Ishikawa (cell line): Measurements from ENCODE around the gene FN3KRP.

Experiments used
- CEBPB ChIP-seq: IDR thresholded peaks from 2 replicates; pipeline ENCODE4 v1.6.1; 2012
- CREB1 ChIP-seq: IDR thresholded peaks from 2 replicates; pipeline ENCODE4 v1.6.1; 2012; ENCODE audit warnings: low read depth
- EGR1 ChIP-seq: IDR thresholded peaks from 2 replicates; pipeline ENCODE4 v1.6.1; 2012
- EP300 ChIP-seq: IDR thresholded peaks from 2 replicates; pipeline ENCODE4 v1.6.1; 2012; ENCODE audit warnings: borderline replicate concordance
- FOXM1 ChIP-seq: IDR thresholded peaks from 2 replicates; pipeline ENCODE4 v1.6.1; 2012; ENCODE audit warnings: low read depth, borderline replicate concordance
- NFIC ChIP-seq: IDR thresholded peaks from 2 replicates; pipeline ENCODE4 v1.6.1; 2012
- RAD21 ChIP-seq: IDR thresholded peaks from 2 replicates; pipeline ENCODE4 v1.6.1; 2012; ENCODE audit warnings: low read depth
- TAF1 ChIP-seq: IDR thresholded peaks from 2 replicates; pipeline ENCODE4 v1.6.1; 2012; ENCODE audit warnings: low read depth, mild to moderate bottlenecking
- TCF12 ChIP-seq: IDR thresholded peaks from 2 replicates; pipeline ENCODE4 v1.6.1; 2012; ENCODE audit warnings: low read depth
- TEAD4 ChIP-seq: IDR thresholded peaks from 2 replicates; pipeline ENCODE4 v1.6.1; 2012
- YY1 ChIP-seq: IDR thresholded peaks from 2 replicates; pipeline ENCODE4 v1.6.1; 2012; ENCODE audit warnings: low read depth
- ZBTB7A ChIP-seq: IDR thresholded peaks from 2 replicates; pipeline ENCODE4 v1.6.1; 2012; ENCODE audit warnings: low read depth
- TF ChIP-seq, protein P1 (sequence below): IDR thresholded peaks from 2 replicates; pipeline ENCODE4 v1.6.1; 2012; ENCODE audit warnings: low read depth, mild to moderate bottlenecking
- TF ChIP-seq, protein P2 (sequence below): IDR thresholded peaks from 2 replicates; pipeline ENCODE4 v1.6.1; 2012
- TF ChIP-seq, protein P3 (sequence below): IDR thresholded peaks from 2 replicates; pipeline ENCODE4 v1.6.1; 2012

The FN3KRP gene

DNA sequence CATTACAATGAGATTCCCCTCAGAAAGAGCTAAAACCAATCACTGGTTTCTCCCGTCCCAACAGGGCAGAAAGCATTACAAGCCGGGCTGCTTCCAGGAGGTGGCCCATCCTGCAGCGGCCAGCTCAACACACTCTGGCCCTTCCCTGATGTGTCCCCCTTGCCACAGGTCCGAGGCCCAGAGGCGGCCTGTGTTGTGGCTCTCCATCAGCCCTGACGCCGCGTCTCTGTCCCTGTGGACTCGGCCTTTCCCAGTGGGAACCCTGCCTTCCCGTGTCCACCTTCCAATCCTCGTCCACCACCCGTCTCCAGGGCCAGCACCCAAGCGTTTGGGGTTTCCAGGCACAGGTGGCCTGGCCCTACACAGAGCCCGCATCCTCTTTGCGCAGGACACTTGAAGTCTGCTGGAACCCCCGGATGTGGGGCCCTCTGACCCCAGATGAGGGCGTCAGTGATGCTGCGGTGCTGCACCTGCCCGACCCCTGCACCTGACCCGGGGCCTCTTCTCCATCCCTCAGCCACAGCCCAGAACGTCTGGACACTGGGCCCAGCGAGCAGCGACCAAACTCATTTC lies 39.1 kb upstream of the FN3KRP start:
- TF ChIP-seq, protein P1, sequence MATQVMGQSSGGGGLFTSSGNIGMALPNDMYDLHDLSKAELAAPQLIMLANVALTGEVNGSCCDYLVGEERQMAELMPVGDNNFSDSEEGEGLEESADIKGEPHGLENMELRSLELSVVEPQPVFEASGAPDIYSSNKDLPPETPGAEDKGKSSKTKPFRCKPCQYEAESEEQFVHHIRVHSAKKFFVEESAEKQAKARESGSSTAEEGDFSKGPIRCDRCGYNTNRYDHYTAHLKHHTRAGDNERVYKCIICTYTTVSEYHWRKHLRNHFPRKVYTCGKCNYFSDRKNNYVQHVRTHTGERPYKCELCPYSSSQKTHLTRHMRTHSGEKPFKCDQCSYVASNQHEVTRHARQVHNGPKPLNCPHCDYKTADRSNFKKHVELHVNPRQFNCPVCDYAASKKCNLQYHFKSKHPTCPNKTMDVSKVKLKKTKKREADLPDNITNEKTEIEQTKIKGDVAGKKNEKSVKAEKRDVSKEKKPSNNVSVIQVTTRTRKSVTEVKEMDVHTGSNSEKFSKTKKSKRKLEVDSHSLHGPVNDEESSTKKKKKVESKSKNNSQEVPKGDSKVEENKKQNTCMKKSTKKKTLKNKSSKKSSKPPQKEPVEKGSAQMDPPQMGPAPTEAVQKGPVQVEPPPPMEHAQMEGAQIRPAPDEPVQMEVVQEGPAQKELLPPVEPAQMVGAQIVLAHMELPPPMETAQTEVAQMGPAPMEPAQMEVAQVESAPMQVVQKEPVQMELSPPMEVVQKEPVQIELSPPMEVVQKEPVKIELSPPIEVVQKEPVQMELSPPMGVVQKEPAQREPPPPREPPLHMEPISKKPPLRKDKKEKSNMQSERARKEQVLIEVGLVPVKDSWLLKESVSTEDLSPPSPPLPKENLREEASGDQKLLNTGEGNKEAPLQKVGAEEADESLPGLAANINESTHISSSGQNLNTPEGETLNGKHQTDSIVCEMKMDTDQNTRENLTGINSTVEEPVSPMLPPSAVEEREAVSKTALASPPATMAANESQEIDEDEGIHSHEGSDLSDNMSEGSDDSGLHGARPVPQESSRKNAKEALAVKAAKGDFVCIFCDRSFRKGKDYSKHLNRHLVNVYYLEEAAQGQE, result no peak
- TF ChIP-seq, protein P2, sequence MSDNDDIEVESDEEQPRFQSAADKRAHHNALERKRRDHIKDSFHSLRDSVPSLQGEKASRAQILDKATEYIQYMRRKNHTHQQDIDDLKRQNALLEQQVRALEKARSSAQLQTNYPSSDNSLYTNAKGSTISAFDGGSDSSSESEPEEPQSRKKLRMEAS, result no peak
- TF ChIP-seq YY1 (no peak), CREB1 (no peak), CEBPB (no peak), TCF12 (no peak), TAF1 (no peak), TEAD4 (no peak), ZBTB7A (no peak), EP300 (no peak)

DNA sequence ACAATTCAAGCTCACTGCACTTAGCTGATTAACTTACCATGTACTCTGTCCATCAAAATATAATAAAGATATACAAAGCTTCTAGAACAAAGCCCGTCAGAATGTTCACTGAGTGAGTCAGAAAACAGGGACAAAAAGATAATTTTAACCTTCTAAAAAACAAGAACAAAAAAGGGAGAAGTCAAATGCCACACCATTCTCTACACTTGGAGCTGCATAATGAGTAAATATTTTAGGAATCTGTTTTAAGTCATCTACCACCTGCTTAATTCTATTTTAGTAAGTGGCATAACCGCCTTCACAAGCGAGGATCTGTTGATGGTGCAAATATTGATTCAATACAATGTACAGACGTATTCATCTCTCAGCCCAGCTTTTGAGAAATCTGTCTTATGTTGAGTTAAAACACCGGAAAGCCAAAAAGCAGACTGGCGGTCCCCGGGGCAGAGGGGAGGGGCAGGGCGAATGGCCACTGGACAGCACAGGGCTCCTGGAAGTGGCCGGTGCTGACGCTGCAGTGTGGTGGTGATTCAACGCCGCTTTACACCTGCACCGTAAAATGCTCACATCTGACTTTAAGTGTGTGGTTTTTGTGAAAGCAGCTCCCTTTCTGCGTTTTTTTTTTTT lies 38.1 kb upstream of the FN3KRP start:
- TF ChIP-seq, protein P1, result no peak
- TF ChIP-seq NFIC (no peak), TEAD4 (no peak), ZBTB7A (no peak), EGR1 (no peak), RAD21 (no peak), YY1 (no peak), CREB1 (no peak), EP300 (no peak), CEBPB (no peak), FOXM1 (no peak), TCF12 (no peak)
- TF ChIP-seq, protein P2, result no peak
- TF ChIP-seq, protein P3, sequence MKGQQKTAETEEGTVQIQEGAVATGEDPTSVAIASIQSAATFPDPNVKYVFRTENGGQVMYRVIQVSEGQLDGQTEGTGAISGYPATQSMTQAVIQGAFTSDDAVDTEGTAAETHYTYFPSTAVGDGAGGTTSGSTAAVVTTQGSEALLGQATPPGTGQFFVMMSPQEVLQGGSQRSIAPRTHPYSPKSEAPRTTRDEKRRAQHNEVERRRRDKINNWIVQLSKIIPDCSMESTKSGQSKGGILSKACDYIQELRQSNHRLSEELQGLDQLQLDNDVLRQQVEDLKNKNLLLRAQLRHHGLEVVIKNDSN, result no peak

DNA sequence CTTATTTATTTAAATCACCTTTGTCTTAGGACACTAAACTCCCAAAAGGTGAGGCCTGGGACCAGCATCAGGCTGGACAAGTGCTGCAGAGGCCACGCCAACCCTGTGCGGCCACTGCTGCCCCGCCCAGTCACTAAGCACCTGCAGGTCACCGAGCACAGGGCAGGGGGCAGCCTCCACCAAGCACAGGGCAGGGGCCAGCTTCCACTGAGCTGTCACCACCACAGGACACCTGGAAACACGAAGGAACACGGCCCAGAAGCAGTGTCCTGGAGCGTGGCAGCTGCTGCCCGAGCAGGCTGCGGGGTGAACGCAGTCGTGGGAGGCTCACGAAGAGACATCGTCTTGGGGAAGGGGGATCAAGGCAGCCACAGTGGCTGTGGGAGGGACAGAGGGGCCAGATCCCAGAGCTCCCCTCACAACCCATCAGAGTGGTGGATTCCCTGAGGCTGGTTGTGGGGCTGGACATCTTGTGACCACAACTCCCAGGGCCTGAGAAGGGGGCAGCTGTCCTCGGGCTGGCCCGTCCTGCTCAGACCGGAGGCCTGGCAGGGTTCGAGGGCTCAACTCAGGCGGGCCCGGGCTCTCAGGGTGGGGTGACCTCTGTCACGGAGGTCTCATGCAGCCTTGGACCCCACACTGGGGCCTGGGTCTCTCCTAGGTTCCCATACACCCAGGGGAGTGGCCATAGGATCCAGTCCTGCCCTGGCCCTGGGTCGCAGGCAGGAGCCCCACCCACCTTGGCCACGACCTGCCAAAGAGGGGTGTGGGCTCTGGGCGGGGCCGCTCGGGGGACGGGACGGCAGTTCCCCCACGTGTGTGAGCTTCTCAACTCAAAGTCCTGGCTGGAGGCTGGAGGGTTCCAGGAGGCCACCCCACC lies 36.7 kb upstream of the FN3KRP start:
- TF ChIP-seq NFIC, result no peak
- no peak for TF ChIP-seq EGR1
- TF ChIP-seq, protein P3, result no peak
- TF ChIP-seq CEBPB, result no peak
- TF ChIP-seq, protein P2, result no peak

DNA sequence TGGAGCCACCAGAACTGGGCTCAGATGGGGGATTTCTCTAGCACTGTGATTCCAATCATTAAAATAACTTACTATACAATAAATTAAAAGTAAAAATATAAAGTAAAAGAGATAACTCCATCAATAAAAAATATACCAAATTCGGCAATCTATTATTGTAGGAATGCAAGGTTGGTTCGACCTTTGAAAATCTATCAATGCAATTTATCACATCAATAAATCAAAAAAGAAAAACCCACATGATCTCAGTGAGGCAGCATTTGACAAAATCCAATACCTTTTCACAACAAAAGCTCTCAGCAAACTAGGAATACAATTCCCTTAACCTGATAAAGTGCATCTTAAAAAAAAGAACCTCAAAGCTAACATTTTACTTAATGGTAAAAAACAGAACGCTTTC lies 35.0 kb upstream of the FN3KRP start:
- TF ChIP-seq YY1, result no peak
- TF ChIP-seq EGR1, result no peak
- TF ChIP-seq CEBPB, result no peak
- no peak for TF ChIP-seq NFIC
- TF ChIP-seq ZBTB7A, result no peak
- TF ChIP-seq, protein P3, result no peak
- no peak for TF ChIP-seq TCF12

DNA sequence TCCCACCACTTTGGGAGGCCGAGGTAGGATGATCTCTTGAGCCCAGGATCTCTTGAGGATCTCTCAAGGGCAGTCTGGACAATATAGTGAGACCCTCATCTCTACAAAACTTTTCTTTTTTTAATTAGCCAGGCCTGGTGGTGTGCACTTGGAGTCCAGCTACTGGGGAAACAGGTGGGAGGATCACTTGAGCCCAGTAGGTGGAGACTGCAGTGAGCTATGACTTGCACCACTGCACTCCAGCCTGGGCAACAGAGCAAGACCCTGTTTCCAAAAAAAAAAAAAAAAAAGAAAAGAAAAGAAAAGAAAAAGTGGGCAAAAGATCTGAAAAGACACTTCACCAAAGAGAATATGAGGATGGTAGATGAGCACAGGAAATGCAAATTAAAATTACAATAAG lies 33.0 kb upstream of the FN3KRP start:
- no peak for TF ChIP-seq RAD21
- no peak for TF ChIP-seq YY1
- TF ChIP-seq EGR1, result no peak
- TF ChIP-seq, protein P2, result no peak
- TF ChIP-seq, protein P1, result no peak
- TF ChIP-seq, protein P3, result no peak
- TF ChIP-seq TCF12, result no peak
- TF ChIP-seq EP300, result no peak
- TF ChIP-seq TEAD4, result no peak
- no peak for TF ChIP-seq TAF1
- TF ChIP-seq CEBPB, result no peak
- TF ChIP-seq NFIC, result no peak
- TF ChIP-seq FOXM1, result no peak
- TF ChIP-seq ZBTB7A, result no peak
- TF ChIP-seq CREB1, result no peak
